ENCODE measurements around the gene ADAMTS1.

DNA sequence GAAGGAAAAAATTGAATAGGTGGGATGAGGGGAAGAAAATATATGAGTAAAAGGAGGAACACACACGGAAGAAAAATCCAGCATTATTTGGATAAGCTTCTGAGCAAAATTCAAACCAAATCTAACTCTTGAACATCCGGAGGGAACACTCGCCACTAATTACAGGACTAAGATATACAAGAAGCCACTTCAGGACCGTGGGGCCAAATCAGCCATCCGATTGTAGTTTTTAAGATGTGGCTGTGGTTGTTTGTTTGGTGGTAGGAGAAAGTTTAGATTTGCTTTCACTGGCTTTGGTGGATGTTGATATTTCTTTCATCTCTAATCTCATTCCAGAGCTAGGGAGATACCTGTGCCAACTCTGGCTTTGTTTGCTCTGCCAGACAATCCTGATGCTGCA is 43.7 kb upstream of the ADAMTS1 start:
- TF ChIP-seq, protein P1, sequence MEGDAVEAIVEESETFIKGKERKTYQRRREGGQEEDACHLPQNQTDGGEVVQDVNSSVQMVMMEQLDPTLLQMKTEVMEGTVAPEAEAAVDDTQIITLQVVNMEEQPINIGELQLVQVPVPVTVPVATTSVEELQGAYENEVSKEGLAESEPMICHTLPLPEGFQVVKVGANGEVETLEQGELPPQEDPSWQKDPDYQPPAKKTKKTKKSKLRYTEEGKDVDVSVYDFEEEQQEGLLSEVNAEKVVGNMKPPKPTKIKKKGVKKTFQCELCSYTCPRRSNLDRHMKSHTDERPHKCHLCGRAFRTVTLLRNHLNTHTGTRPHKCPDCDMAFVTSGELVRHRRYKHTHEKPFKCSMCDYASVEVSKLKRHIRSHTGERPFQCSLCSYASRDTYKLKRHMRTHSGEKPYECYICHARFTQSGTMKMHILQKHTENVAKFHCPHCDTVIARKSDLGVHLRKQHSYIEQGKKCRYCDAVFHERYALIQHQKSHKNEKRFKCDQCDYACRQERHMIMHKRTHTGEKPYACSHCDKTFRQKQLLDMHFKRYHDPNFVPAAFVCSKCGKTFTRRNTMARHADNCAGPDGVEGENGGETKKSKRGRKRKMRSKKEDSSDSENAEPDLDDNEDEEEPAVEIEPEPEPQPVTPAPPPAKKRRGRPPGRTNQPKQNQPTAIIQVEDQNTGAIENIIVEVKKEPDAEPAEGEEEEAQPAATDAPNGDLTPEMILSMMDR (IDR thresholded peaks at IDR 0.05), result no peak
- TF ChIP-seq POLR2AphosphoS5 (IDR thresholded peaks at IDR 0.05; ENCODE audit: insufficient read depth in 1 of 2, low read depth in 1 of 2) (no peak), POLR2A (IDR thresholded peaks at IDR 0.05) (no peak)

Measured in vagina (tissue), 2 donors.